Panc1 (cell line): ENCODE measurements around the gene ERICH3. TPM values are rescaled to one million over a fixed set of nuclear protein-coding genes. Genes with fewer than 3 reads are reported as not detected.
A peak's percentile ranks its signal among the peaks of the same experiment; 100 is the strongest.

Source experiments
- ATAC-seq: fragments of 200-7000 bp; cut with Tn5 transposase; 2 replicates; pipeline ENCODE4 v1.9.1; 2020; ENCODE audit warnings: mild to moderate bottlenecking, moderate library complexity
- Bru-seq: library from RNA; stranded (reverse); fragments of 400-500 nt; gene quantifications from one replicate; lab custom pipeline; 2021; lab: Mats Ljungman, UMichigan
- BruChase-seq, 2 experiments: library from RNA; stranded (reverse); fragments of 400-500 nt; gene quantifications; one replicate each; lab custom pipeline; 2021; lab: Mats Ljungman, UMichigan
- BruUV-seq: library from RNA; stranded (reverse); fragments of 400-500 nt; replicated peaks from 2 replicates; lab custom pipeline; 2021; lab: Mats Ljungman, UMichigan
- CTCF ChIA-PET: fragments of 300-600 bp; sonication (Branson Sonifier 250); formaldehyde crosslinking; loops from one replicate; lab custom pipeline; 2022; ENCODE audit warnings: antibody characterized with exemption; lab: Charles Lee
- POLR2A ChIA-PET: fragments of 300-600 bp; sonication (Branson Sonifier 250); formaldehyde crosslinking; loops from one replicate; lab custom pipeline; 2022; ENCODE audit warnings: antibody characterized with exemption; lab: Charles Lee
- DNase-seq: peaks from one replicate; pipeline ENCODE4 v3.0.0-alpha.2; 2010; ENCODE audit warnings: low read depth, low spot score
- H3K27ac ChIP-seq: 2 replicates; pipeline ENCODE4 v1.5.1; 2011; ENCODE audit warnings: mild to moderate bottlenecking, low read length, inconsistent platforms
- H3K27me3 ChIP-seq: fragments of 200-500 bp; sonication (Bioruptor generic); 2 replicates; pipeline ENCODE4 v1.6.0; 2014; ENCODE audit warnings: low read length, inconsistent platforms; ENCODE audit not compliant: control insufficient read depth, insufficient read depth
- H3K36me3 ChIP-seq: fragments of 200-500 bp; sonication (Bioruptor generic); 2 replicates; pipeline ENCODE4 v1.5.1; 2014; ENCODE audit warnings: inconsistent platforms, mild to moderate bottlenecking, low read length, moderate library complexity; ENCODE audit not compliant: control insufficient read depth, insufficient read depth
- H3K4me1 ChIP-seq: 2 replicates; pipeline ENCODE4 v1.5.1; 2011; ENCODE audit warnings: inconsistent platforms, mild to moderate bottlenecking, low read length, moderate library complexity; ENCODE audit not compliant: control insufficient read depth, insufficient read depth
- H3K4me3 ChIP-seq, 2 experiments: 2 replicates each; pipeline ENCODE4 v1.5.1; 2011 to 2012; ENCODE audit warnings: low read depth in 2 of 2, low read length in 2 of 2, mild to moderate bottlenecking in 2 of 2, inconsistent platforms in 1 of 2, moderate library complexity in 1 of 2
- H3K9me3 ChIP-seq: fragments of 200-500 bp; sonication (Bioruptor generic); 2 replicates; pipeline ENCODE4 v1.5.1; 2014; ENCODE audit warnings: low read depth, mild to moderate bottlenecking, inconsistent platforms, low read length, moderate library complexity; ENCODE audit not compliant: control insufficient read depth, insufficient read depth
- POLR2AphosphoS5 ChIP-seq: IDR thresholded peaks from 2 replicates; pipeline ENCODE4 v1.6.1; 2012; ENCODE audit warnings: mild to moderate bottlenecking, low read depth, low read length, moderate library complexity
- REST ChIP-seq, 2 experiments: IDR thresholded peaks; 2 replicates each; pipeline ENCODE4 v1.6.1; 2011 to 2012; ENCODE audit warnings: low read depth in 2 of 2, control low read depth in 1 of 2, low read length in 1 of 2, mild to moderate bottlenecking in 1 of 2, moderate library complexity in 1 of 2; ENCODE audit not compliant: insufficient read depth in 1 of 2
- SIN3A ChIP-seq: IDR thresholded peaks from 2 replicates; pipeline ENCODE4 v1.6.1; 2012; ENCODE audit warnings: low read depth, mild to moderate bottlenecking, low read length, moderate library complexity, borderline replicate concordance; ENCODE audit not compliant: insufficient read depth
- TCF7L2 ChIP-seq: IDR thresholded peaks from 2 replicates; pipeline ENCODE4 v1.6.1; 2011; ENCODE audit warnings: mild to moderate bottlenecking, low read depth, low read length, inconsistent platforms
- in situ Hi-C: cut with HindIII; loops from 2 replicates; pipeline ENCODE4 v1.10.0; 2016; ENCODE audit warnings: low sequenced_read_pairs, low pct_unique_long_range_greater_than_20kb
- intact Hi-C: fragments of 100-400 bp; cut with micrococcal nuclease; formaldehyde crosslinking; loops from one replicate; pipeline ENCODE4 v1.10.0; 2022; ENCODE audit not compliant: unreplicated experiment
- long read RNA-seq: library from polyadenylated mRNA; unstranded; transcript quantifications from one replicate; pipeline ENCODE4 v2.0.0, GENCODE V29; 2021; ENCODE audit not compliant: unreplicated experiment
- polyA plus RNA-seq: library from polyadenylated mRNA; unstranded; fragments of >200 nt; gene quantifications from one replicate; pipeline ENCODE4 v1.2.1, GENCODE V29; 2012; ENCODE audit warnings: missing spikeins; ENCODE audit not compliant: insufficient read length
- total RNA-seq: library from RNA; stranded (reverse); gene quantifications from one replicate; pipeline ENCODE4 v1.2.1, GENCODE V29; 2021; ENCODE audit not compliant: unreplicated experiment
- TF ChIP-seq, protein P1 (sequence below): fragments of 450-650 bp; IDR thresholded peaks from 2 replicates; pipeline ENCODE4 v1.5.1; 2017; ENCODE audit warnings: mild to moderate bottlenecking

The ERICH3 gene, protein sequence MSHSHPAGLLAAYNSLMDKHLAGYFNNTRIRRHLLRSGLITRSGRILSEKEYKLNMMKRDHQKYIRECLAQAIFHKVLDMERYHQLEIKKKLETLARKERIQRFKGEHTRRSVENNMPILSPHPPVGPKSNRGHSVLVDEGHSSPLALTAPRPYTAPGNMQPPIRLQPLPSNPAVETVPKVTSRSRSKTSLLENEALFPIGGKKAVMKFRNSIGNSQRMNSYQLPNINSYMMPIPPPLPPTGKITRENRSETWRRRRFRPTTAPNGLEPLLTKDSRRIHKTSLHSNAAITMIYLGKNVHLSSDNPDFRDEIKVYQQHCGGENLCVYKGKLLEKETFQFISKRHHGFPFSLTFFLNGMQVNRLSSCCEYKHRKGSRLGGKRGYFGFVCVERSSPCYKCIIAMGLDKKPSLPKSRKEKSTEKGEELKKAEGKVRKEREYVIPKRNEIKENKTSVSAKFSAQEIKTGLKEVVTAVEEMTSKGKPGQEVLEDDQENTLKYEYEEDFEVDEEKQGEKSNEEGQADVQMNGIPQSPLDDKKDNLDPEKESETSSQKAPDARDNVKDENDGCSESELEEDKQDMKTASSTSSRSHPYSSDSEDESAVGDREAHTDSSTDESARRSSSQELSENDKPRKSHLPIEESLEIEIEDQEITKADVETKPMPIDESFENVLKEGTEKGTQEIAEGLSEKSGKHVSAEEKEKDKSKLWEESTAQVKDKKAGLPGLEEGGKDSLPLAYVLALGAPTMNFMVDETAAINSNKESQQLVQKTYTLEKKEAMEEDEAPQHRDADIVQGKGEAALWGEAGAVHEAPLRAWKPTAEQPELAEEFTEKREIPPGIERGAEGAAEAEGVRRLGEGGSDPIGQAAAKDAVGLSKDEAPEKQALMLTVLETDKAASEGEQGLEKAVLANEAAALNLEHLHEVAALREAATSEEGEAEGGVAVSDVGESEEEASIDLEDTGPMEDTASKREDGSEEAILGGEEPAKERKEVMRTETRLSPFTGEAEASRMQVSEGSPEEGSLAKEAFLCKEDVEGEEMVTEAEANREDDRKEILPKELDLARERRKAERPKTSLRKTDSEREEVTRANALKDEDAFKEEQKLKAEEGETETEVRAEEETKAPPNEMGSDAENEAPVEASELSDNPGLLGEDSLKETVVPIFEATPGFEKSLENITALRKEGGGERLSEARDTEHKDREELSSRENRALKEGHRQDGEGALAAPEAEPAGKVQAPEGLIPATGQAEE (N-terminal part only)
- total RNA-seq: not detected
- not detected for polyA plus RNA-seq
- Bru-seq, nascent RNA: percentile 1 among the genes with signal in this experiment
- percentile 2 among the genes with signal in this experiment for BruChase-seq, experiment 1, labeled RNA remaining after a 2-hour chase
- percentile 6 among the genes with signal in this experiment for BruChase-seq, experiment 2, labeled RNA remaining after a 6-hour chase
- long read RNA-seq: 0 reads

- Histone ChIP-seq H3K9me3 (no peaks in the 10 kb centered on the region; the same call in 1 of the 2 replicates), H3K36me3 (no peaks in the 10 kb centered on the region), H3K27ac (no peak within 1 kb of the TSS), H3K4me3 (no peak within 1 kb of the TSS), H3K4me1 (no peaks in the 10 kb centered on the region), H3K27me3 (no peaks in the 10 kb centered on the region)
- intact Hi-C loops (no loop called here), in situ Hi-C loops (no loop called here)
- TF ChIP-seq TCF7L2 (no peak), POLR2AphosphoS5 (no peak), SIN3A (no peak), REST (IDR thresholded peaks at IDR 0.05; ENCODE audit: insufficient read depth in 1 of 2, low read depth in 2 of 2, low read length in 1 of 2) (no peak)
- TF ChIP-seq, protein P1, sequence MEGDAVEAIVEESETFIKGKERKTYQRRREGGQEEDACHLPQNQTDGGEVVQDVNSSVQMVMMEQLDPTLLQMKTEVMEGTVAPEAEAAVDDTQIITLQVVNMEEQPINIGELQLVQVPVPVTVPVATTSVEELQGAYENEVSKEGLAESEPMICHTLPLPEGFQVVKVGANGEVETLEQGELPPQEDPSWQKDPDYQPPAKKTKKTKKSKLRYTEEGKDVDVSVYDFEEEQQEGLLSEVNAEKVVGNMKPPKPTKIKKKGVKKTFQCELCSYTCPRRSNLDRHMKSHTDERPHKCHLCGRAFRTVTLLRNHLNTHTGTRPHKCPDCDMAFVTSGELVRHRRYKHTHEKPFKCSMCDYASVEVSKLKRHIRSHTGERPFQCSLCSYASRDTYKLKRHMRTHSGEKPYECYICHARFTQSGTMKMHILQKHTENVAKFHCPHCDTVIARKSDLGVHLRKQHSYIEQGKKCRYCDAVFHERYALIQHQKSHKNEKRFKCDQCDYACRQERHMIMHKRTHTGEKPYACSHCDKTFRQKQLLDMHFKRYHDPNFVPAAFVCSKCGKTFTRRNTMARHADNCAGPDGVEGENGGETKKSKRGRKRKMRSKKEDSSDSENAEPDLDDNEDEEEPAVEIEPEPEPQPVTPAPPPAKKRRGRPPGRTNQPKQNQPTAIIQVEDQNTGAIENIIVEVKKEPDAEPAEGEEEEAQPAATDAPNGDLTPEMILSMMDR: no peak
- ATAC-seq (no peak), DNase-seq (no peak)
- BruUV-seq: no TSS peak
- POLR2A ChIA-PET: no interaction called here
- CTCF ChIA-PET: no interaction called here
Observed at GRCh38 chr1:74673351-74674111, at the start of gene ERICH3. ERICH3 (minus strand) TSS chr1:74673792; CDS start chr1:74673519, 273 bp downstream.
